ENCODE measurements around the gene CMC1.

CMC1 gene

DNA sequence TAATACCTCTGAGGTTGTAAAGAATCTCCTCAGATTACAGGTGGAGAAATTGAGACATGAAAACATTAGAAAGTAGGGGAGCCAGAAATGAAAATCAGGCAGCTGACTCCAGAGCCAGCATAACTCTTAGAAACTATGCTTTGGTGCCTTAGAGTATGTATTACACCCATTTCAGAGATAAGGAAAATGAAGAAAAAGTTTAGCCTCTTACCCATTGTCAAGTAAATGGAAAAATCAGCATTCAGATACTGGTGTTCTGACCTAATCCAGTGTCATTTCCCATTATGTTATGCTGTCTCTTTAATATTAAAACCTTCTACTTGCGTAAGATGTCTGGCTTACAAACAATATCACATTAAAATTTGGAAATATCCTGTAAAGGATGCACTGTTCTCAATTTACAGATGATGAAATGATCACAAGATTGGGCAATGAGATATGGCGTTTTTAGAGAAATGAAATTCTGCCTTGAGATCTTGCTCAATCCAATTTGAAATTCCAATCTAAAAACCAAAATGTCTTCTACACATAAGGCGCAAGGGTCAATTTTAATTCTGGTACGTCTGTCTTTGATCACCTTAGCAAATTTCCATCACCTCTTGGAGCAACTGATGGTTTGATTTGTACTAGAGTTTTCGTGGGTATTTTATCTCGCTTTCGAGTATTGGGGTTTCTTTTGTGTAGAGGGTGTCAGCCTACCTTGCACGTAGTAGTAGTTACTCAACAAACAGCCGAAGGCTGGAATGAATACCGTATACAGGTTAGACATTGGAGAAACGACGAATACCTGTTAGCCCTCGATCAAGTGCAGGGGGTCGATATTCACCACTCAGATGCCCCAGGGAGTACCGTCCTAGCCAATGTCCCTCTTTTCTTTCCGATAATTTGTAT lies 106.2 kb downstream of the CMC1 start:
- TF ChIP-seq, protein P1, sequence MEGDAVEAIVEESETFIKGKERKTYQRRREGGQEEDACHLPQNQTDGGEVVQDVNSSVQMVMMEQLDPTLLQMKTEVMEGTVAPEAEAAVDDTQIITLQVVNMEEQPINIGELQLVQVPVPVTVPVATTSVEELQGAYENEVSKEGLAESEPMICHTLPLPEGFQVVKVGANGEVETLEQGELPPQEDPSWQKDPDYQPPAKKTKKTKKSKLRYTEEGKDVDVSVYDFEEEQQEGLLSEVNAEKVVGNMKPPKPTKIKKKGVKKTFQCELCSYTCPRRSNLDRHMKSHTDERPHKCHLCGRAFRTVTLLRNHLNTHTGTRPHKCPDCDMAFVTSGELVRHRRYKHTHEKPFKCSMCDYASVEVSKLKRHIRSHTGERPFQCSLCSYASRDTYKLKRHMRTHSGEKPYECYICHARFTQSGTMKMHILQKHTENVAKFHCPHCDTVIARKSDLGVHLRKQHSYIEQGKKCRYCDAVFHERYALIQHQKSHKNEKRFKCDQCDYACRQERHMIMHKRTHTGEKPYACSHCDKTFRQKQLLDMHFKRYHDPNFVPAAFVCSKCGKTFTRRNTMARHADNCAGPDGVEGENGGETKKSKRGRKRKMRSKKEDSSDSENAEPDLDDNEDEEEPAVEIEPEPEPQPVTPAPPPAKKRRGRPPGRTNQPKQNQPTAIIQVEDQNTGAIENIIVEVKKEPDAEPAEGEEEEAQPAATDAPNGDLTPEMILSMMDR (IDR thresholded peaks at IDR 0.05; ENCODE audit: borderline replicate concordance, control extremely low read depth, extremely low read depth, insufficient read depth, missing control alignments) = no peak
- in situ Hi-C loops (cut with MboI; ENCODE audit: low sequenced_read_pairs, unreplicated experiment) = loop anchor here (25.0 kb wide), 1 partner anchor 1035 kb away; no protein-coding TSS in a partner anchor
- no peak for DNase-seq (ENCODE audit: low spot score)

DNA sequence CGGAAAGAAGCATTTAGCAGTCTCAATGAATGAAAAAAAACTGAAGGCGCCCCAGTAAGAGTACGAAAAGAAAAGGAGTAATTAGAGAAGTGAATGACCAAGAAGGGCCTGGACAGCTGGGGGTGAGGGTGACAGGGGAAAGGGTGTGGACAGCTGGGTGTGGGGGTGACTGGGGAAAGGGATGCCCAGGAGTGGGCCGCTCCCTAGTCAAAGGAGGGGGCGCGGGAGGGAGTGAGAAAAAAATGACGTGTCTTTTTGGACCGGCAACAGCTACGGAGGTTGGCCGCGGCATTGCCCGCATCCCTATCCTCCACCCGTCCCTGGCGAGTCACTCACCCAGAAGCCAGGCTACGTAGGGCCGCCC lies 106.8 kb downstream of the CMC1 start:
- in situ Hi-C loops (cut with MboI; ENCODE audit: low sequenced_read_pairs, unreplicated experiment) = loop anchor here (25.0 kb wide), 1 partner anchor 1036 kb away; no protein-coding TSS in a partner anchor
- DNase-seq (ENCODE audit: low spot score) = no peak
- TF ChIP-seq, protein P1 (IDR thresholded peaks at IDR 0.05; ENCODE audit: borderline replicate concordance, control extremely low read depth, extremely low read depth, insufficient read depth, missing control alignments) = no peak

DNA sequence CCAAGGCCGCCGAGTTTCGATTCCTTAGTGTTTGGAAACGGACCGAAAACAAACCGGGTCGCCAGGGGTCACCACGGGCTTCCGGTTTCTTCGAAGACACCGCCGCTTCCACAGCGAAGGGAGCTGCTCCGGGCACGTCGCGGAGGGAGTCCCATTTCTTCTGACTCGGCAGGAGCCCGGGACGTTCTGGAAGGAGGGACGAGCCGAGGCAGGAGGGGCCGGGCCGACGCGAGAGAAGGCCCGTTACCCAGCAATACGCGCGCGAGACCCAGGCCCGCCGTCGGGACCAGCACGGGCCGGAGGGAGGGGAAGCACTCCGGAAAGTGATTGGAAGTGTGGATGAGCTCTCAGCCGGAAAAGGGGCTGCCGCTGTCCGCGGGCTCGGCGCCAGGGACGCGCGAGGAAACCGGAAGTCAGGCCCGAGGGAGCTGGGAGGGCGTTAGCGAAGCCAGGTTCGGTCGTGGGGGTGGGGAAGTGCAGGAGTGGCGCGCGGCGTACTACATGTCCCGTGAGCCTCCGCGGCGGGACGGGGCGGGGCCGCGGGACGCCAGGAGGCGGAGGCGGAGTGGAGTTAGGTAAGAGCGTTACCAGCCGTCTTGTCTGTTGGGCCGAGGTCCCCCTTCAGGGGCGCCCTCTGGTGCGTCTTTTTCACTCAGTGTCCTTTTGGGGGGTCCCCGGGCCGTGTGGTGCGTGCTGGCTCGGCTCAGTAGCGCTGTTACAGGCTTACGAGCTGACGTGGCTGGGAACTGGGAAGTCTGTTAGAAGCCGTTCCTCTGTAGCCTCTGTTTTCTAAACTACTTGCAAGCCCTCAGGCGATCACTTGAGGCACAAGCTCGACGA lies 107.4 kb downstream of the CMC1 start, which contains the start of the genes AZI2 and ZCWPW2:
Gene AZI2 (minus strand): TSS at position 196 of the 840 bp plus-strand sequence. CDS start 8,207 bp downstream, outside the sequence.
Gene ZCWPW2 (plus strand): TSS at position 93 of the 840 bp plus-strand sequence. CDS start 64,348 bp downstream, outside the sequence.
- in situ Hi-C loops (cut with MboI; ENCODE audit: low sequenced_read_pairs, unreplicated experiment) = loop anchor here (25.0 kb wide), 1 partner anchor 1037 kb away; no protein-coding TSS in a partner anchor
- TF ChIP-seq, protein P1 (IDR thresholded peaks at IDR 0.05; ENCODE audit: borderline replicate concordance, control extremely low read depth, extremely low read depth, insufficient read depth, missing control alignments) = peak; percentile 25
- peak; percentile 89 for DNase-seq (ENCODE audit: low spot score)

DNA sequence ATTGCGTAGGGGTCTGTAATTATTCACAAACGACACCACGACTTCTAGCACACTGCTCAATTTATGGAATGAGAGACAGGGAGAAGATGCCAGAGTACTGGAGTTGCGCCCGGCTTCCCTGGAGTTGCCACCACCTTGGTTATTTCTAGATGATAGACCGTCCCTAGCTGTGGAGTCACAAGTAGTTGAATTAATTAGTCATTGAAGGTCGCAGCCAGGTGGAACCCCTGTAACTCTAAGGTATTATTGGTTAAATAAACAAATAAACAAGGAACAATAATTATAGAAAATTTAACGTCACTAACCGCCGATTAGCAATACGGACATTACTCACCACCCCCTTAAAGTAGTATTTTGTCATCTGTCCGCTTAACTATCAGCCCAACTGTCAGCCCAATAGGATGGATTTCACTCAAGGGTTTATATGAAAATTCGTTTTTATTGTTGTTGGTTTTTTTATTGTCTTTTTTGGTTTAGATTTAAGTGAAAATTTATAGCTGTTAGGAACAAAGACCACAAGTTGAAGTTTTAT lies 108.1 kb downstream of the CMC1 start:
- DNase-seq (ENCODE audit: low spot score) = no peak
- TF ChIP-seq, protein P1 (IDR thresholded peaks at IDR 0.05; ENCODE audit: borderline replicate concordance, control extremely low read depth, extremely low read depth, insufficient read depth, missing control alignments) = no peak
- in situ Hi-C loops (cut with MboI; ENCODE audit: low sequenced_read_pairs, unreplicated experiment) = loop anchor here (25.0 kb wide), 1 partner anchor 1037 kb away; no protein-coding TSS in a partner anchor

All from GM13976 (cell line).